Thyroid gland (tissue), 4 donors: Measurements from ENCODE around the gene EML1.

Source experiments
- POLR2A ChIP-seq, 2 donors: fragments of 450-650 bp; IDR thresholded peaks; one replicate each; pipeline ENCODE4 v1.6.1; 2017; ENCODE audit warnings: antibody characterized with exemption in 2 of 2, mild to moderate bottlenecking in 2 of 2, moderate library complexity in 1 of 2
- TF ChIP-seq, protein P1 (sequence below), 6 experiments: fragments of 200-600 bp in 3 of 6; fragments of 450-650 bp in 3 of 6; sonication (generic) in 3 of 6; IDR thresholded peaks; one replicate each; pipeline ENCODE4 v1.5.1; 2016 to 2019; ENCODE audit warnings: antibody characterized with exemption in 6 of 6, mild to moderate bottlenecking in 2 of 6, inconsistent platforms in 1 of 6, moderate library complexity in 1 of 6

- TF ChIP-seq POLR2A (IDR thresholded peaks at IDR 0.05), result no peak
- TF ChIP-seq, protein P1, sequence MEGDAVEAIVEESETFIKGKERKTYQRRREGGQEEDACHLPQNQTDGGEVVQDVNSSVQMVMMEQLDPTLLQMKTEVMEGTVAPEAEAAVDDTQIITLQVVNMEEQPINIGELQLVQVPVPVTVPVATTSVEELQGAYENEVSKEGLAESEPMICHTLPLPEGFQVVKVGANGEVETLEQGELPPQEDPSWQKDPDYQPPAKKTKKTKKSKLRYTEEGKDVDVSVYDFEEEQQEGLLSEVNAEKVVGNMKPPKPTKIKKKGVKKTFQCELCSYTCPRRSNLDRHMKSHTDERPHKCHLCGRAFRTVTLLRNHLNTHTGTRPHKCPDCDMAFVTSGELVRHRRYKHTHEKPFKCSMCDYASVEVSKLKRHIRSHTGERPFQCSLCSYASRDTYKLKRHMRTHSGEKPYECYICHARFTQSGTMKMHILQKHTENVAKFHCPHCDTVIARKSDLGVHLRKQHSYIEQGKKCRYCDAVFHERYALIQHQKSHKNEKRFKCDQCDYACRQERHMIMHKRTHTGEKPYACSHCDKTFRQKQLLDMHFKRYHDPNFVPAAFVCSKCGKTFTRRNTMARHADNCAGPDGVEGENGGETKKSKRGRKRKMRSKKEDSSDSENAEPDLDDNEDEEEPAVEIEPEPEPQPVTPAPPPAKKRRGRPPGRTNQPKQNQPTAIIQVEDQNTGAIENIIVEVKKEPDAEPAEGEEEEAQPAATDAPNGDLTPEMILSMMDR (IDR thresholded peaks at IDR 0.05), result no peak
These were observed 154.5 kb downstream of the EML1 start for GRCh38 chr14:99947695-99948094.
